RKO (cell line): Measurements from ENCODE around the gene ZNF576.
"Not testable (repeated sequence)": the region's sequence is repeated elsewhere in the genome, so short reads cannot be mapped to it uniquely, and the experiment has no call there.

Experiments used
- DNase-seq: peaks from one replicate; pipeline ENCODE4 v3.0.0-alpha.2; 2016; ENCODE audit warnings: low spot score

Gene ZNF576

DNA sequence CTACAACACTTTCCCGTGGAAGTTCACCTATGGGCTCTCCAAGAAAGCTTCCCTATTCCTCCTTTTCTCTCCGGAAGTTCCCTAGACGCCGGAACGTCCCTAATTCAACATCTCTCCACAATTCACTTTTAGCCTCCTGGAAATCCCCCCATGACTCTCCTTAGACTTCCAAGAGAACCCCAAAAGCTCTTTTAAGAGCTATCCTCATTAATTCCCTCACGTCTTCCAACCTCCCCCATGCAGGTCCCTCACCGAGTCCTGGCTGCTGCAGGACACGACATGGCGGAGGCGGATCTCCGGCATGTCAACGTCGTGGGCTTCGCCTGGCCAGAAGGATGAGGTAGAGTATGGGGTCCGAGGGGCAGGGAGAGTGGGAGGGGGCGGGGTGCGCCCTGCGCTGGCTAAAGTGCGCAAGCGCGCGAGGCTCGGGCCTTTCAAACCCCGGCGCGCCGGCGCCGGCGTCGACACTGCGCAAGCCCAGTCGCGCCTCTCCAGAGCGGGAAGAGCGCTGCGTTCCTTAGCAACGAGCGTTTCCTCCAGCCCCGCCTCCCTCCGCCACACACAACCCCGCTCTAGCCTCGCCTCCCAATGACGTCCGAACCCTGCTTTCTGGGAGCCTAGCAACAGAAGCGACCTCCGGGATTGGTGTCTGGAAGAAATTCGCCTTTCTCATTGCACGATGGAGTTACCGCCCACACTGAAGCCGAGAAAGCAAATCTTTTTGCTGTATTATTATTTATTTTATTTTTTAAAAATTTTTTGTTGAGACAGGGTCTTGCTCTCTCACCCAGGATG is 21.0 kb upstream of the ZNF576 start, which contains the start of the genes PINLYP and XRCC1:
TSS of gene PINLYP (plus strand) at position 646 of the 795 bp plus-strand sequence. CDS start 1,391 bp downstream, outside the sequence.
TSS of gene XRCC1 (minus strand) at position 372 of the 795 bp plus-strand sequence. CDS start at position 303, 69 bp downstream.
- DNase-seq = peak; percentile 98

DNA sequence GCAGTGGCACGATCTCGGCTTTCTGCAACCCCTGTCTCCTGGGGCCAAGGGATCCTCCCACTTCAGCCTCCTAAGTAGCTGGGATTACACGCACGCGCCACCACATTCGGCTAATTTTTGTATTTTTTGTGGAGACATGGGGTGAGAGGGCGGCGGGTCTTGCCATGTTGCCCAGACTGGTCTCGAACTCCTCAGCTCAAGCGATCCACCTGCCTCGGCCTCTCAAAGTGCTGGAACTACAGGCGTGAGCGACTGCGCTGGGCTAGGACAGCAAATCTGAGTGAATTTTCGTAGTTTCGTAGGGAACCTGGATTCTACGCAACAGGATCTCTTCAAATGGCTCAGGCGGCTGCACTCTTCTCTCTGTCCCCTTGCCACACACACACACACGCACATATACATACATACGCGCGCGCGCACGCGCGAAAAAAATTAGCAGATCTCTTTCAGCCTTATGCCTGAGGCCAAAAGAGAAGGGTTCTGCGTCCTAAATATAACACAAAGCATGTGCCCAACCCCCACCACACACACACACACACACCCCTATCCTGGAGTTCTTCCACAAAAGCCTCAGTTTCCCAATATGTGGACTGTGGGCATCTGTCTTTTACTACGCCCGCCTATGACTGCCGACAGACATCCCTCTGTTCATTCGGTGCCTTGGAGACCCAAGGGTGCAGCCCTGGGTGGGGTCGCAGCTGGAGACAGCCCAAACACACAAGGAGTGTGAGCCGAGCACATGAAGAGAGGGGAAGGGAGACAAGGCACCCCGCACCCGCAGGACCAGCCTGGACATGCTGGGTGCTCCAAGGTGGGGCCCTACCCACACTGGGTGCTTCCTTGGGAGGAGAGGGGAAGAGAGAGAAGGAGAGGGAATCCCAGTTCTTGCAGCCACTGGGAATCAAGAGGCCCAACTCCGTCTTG is 20.2 kb upstream of the ZNF576 start:
- DNase-seq = no peak

DNA sequence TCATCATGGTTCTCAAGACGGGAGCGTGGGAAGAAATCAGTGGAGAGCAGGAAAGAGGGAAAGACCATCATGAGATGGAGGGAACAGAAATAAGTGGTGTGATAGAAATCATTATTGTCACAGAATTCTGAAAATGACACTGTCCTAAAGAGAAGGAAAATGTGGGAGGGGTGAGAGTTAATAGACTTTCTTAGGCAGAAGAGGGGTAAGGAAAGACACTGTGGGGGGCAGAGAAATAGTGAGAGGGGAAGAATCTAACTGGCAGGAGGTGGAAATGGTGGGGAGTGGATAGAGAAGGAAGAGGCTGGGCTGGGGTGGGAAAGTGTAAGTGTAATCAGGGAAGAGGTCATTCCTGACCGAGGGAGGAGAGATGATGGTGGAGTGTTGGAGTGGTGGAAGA is 17.6 kb upstream of the ZNF576 start:
- no peak for DNase-seq

DNA sequence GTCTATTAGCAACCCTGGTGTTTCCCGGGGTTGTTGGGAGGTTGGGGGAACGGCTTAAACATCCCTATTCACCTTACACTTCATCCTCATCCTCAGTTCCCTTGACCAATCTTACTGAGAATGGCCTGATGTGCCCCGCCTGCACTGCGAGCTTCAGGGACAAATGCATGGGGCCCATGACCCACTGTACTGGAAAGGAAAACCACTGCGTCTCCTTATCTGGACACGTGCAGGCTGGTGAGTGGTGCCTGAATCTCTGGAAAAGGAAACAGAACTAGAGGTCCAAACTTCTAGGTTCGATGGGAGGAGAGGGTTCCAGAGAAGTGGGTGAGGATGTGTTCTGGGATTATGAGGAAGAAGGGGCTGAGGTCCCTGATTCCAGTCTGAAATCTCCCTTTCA is 14.9 kb upstream of the ZNF576 start:
- no peak for DNase-seq

DNA sequence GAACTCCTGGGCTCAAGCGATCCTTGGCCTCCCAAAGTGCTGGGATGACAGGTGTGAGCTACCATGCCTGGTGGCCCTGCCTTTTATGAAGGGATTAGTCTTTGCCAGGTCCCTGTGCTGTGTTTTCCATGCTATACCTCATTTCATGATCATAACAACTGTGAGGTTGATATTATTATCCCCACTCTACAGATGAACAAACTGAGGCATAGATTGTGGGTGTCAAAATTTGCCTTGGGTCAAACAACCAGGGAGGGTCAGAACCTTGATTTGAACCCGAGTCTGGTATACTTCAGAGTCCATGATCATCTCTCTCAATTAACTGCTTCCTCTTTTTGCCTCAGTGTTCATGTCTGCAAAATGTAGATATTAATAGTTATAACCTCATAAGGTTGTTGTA is 13.9 kb upstream of the ZNF576 start:
- no peak for DNase-seq

DNA sequence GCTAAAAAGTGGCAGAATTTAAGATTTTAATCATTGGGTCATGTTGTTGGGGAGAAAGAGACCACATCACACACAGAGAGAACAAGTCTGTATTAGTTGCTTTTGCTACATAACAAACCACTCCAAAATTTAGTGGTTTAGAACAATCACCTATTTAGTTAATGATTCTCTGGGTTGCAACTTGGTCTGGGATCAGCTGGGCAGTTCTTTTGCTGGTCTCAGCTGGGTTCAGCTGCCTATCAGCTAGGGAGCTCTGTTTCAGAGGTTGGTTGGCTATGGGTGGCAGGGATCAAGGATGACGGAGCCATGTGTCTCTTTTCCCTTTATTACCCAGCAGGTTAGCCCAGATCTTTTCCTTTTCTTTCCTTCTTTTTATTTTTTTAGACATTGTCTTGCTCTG is 11.9 kb upstream of the ZNF576 start:
- no peak for DNase-seq

DNA sequence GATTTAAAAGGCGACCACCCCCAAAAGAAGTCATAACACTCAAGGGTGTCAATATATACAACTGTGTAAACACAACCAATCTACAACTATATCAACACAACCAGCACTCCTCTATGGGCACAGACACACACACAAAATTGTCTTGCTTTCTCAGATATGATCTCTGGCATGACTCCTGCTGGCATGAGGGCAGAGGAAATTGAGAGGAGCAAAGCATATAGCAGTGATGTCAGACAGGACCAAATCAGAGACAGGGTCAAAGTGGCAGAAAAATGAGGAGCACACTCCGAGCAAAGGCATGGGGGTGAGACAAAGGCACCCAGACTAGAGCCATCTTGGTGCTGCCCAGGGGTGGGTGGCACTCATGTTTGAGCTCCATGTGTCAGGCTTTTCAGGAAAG is 10.0 kb upstream of the ZNF576 start:
- no peak for DNase-seq

DNA sequence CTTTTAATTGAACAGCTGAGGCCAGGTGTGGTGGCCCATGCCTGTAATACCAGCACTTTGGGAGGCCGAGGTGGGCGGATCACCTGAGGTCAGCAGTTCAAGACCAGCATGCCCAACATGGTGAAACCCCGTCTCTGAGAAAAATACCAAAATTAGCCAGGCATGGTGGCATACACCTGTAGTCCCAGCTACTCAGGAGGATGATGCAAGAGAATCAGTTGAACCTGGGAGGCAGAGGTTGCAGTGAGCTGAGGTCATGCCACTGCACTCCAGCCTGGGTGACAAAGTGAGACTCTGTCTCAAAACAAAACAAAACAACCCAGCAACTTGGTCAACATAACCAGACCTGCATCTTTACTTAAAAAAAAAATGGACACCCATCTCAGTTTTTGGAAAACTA is 9.4 kb upstream of the ZNF576 start:
- not testable (repeated sequence) for DNase-seq

DNA sequence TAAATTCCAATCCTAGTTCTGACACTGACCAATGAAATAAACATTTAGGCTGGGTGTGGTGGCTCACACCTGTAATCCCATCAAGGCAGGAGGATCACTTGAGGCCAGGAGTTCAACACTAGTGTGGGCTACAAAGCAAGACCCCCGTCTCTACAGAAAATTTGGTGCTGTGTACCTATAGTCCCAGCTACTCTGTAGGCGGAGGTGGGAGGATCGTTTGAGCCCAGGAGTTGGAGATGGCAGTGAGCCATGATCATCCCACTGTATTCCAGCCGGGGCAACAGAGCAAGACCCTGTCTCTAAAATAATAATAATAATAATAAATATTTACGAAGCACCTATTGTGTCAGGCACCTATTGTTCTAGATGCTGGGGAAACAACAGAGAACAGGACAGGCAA is 7.1 kb upstream of the ZNF576 start:
- DNase-seq = no peak

DNA sequence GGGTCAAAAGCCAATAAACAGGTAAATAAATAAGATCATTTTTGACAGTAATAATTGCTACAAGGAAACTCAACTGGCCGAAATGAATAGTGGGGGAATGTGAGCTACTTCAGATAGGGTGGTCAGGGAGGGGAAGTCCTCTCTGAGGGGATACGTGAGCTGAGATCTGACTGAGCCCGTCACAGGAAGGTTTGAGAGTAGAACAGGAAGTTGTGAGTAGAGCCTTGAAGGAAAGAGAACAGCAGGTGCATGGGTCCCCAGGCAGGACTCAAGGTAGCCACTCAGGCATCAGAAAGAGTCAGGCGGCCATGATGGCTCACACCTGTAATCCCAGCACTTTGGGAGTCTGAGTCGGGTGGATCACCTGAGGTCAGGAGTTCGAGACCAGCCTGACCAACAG is 6.7 kb upstream of the ZNF576 start:
- no peak for DNase-seq

DNA sequence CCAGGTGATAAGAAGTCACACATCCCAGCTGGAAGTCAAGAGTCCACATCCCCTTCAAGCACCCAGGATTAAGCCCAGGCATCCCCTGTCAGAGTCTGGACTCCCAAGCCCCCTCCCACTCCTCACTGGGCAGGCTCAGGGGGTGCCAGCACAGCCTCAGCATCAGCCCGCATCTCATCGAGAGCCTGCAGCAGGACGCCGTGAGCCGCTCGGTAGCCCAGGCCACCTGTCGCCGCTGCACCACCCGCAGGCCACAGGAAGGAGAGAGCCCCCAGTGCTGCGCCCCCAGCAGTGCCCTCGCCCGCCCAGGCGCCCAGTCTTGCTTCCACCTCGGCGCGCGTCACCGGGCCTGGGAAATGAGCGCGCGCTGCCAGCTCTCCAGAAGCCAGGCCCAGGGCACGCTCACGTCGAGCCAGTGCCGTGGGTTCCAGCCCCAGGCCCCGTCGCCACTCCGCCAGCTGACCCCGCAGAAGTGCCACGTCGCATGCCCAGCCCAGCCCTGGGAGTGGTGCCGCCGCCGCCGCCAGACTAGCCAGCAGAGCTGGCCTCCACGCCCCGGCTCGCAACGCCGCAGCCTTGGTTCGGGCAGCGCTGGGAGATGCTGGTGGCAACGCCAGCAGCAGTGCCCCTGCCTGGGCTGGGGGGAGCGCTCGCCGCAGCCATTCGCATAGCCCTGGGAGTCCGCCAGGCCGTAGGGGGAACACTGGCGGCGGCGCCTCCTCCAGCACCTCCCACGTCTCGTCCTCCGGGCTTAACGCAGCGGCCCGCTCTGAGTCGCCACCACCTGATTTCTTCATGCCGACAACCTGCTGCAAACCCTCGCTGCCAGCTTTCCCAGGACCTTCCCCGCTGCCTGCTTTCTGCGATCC is 4.3 kb upstream of the ZNF576 start:
- DNase-seq = no peak

DNA sequence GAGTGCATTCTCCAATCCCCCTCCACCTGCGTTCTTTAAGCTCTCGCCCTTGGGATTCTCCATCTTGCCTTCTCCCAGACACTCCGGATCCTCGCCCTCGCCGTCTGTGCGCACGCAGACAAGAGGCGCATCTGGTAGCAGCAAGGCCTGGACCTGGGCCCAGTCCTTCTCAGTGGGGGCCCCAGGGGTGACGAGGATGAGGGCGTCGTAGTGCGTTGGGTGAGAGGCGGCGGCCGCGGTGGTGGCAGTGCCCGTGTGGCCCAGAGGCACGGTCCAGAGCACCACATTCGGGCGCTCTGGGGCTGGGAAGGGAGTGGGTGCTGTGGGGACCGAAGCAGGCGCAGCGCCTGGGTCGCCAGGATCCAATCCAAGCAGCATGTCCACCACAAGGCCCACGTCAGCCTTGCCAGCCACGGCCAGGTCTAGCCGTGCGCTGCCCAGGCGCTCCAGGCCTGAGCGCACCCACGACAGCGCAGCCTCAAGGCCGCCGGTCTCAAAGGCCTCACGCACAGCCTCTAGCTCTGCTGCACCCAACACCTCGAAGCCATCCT is 3.5 kb upstream of the ZNF576 start:
- no peak for DNase-seq

DNA sequence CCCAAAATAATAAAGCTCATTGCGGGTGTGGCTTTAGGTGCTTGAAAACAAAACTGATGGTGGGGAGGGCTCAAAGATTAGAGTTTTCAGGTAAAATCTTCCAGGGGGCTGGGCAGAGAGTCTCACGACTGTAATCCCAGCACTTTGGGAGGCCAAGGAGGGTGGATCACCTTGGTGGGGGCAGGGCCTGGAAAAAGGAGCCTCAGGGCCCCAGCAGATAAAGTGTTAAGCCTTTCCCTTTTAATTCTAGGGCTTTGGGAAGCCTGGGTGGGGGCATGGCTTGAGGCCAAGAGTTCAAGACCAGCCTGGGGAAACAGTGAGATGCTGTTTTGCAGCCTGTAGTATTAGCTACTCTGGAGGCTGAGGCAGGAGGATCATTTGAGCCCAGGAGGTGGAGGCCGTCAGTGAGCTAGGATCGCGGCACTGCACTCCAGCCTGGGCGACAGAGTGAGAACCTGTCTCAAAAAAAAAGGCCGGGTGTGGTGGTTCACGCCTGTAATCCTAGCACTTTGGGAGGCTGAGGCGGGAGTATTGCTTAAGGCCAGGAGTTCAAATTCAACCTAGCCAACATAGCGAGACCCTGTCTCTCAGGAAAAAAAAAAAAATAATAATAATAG is 2.2 kb upstream of the ZNF576 start:
- DNase-seq = no peak

DNA sequence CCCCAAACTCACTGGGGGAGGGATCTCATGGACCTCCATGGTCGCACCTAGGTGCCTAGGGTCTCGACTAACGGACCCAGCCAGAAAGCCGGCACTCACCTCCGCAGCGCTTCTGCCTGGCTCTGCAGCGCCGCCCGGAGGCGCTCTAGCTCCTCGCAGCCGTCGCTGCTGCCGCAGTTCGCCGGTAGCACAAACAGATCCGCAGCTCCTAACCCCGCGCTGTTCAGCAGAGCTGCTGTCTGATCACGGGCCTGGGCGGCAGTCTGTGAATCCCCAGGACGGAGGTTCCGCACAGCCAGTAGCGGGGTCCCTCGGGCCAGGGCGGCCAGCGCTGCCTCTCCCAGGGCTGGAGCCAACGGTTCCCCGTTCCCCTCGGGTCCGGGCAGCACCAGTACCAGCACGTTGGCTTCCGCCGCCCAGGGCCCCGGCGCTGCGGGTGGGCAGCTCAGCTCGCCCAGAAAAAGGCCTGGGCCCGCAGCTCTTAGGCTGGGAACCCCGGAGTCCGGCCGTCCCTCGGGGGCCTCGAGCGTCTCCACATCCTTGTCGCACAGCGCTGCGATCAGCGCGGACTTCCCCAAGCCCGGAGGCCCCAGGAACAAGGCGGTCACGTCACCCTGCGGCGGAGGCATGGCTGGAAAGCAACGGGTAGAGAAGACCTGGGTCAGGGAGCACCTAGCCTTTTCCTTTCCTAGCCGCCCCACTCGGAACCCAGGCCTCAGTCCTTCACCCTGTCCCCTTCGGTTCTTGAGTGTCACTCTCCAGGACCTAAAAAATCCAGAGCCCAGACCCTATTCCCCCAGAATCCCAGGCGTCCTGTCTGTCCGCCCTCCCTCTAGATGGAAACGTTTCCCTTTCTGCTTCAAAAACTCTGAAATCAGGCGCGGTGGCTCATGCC is 1.4 kb upstream of the ZNF576 start:
- peak; percentile 83 for DNase-seq

DNA sequence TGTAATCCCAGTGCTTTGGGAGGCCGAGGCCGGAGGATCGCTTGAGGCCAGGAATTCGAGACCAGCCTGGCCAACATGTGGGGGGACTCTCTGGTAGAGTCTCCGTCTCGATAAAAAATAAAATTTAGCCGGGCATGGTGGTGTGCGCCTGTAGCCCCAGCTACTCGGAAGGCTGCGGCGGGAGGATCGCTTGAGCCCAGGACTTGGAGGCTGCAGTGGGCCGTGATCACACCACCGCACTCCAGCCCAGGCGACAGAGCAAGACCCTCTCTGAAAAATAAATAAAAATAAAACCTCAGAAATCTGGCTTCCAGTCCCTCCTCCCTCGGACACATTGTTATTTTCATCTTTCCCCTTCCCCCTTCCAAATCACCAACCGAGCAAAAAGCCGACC is 793 bp upstream of the ZNF576 start:
- DNase-seq = no peak

DNA sequence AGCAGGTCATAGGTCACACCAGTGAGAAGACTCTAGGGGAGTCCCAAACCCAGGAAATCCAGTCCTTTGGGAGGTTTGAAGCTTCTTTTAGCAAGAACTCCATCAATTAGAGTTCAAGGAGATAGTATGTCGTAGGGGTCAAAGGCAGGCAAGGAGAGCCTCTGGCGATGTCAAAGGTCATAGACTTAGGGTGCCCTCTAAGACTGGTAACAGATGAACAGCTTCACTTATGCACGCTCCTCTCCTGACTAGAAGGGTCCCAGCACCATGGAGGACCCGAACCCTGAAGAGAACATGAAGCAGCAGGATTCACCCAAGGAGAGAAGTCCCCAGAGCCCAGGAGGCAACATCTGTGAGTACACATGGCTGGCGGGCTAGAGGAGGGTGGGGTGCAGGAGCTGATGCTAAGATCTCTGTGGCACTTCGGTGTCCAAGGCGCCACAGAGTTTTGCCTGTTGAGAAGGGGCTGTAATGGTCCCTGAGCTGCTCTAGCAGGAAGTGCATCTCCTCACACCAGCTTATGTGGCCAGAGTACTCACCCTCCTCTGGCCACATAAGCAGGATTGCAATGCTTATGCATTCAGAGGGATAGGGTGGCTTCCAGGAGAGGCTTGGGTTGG is 557 bp downstream of the ZNF576 start:
- peak; percentile 63 for DNase-seq

DNA sequence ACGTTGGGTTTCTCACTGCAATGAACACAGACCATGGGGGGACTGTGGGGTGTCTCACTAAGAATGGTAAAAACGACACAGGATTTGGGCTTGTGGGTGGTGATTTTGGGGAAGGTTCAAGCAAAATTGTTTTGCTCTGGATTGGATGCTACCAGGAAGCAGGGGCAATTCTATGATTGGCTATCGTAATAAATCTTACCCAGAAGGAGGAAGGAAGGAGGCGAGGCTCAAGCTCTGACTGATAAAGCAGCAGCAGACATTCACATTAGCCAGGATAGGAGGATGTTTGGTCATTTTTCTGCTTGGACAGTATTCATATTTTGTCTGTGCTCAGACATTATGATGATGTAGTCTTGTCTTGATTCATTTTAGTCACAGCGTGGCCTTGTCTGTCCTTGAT is 1.5 kb downstream of the ZNF576 start:
- peak; percentile 17 for DNase-seq

DNA sequence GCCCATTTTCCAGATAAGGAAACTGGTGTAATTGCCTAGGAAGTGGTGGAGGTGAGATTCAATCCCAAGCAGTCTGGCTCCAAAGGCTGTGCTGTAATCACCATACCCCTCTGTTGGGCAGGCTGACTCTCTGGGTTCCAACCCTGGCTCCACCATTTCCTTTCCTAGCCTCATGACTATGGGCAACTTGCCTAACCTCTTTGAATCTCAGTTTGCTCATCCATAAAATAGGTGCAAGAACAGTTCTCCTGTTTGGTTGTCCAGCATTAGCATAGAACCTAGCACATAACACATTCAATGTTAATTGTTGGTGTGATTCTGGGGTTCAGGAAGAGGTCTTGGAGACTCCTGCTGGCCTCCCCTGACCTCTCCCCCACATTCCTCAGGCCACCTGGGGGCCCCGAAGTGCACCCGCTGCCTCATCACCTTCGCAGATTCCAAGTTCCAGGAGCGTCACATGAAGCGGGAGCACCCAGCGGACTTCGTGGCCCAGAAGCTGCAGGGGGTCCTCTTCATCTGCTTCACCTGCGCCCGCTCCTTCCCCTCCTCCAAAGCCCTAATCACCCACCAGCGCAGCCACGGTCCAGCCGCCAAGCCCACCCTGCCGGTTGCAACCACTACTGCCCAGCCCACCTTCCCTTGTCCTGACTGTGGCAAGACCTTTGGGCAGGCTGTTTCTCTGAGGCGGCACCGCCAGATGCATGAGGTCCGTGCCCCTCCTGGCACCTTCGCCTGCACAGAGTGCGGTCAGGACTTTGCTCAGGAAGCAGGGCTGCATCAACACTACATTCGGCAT is 2.2 kb downstream of the ZNF576 start:
- no peak for DNase-seq
